ENCODE measurements around the gene SLC18A2. TPM values are rescaled to one million over a fixed set of nuclear protein-coding genes. Genes with fewer than 3 reads are reported as not detected.

Gene SLC18A2
- total and polyA plus RNA-seq, 2 of the 8 experiments (the other 6 are each of a cell fraction or from before 2014, with no cell fraction given): 6.5 to 7.0 TPM

DNA sequence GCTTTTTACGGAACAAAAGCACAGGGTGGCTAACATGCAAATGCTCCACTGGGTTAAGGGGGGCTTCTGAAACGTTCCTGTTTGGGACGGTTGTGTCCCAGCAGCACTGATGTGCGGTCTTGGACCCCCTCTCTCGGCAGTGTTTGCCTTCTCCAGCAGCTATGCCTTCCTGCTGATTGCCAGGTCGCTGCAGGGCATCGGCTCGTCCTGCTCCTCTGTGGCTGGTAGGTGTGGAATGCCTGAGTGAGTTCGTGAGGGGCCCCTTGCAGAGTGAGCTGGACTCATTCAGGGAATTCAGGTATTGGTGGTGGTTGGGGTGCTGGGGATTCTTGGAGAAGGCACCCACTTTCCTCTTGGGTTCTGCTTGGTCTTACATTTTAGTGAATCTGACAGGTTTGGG is 13.0 kb downstream of the SLC18A2 start:
- H3K36me3 ChIP-seq (ENCODE audit: control insufficient read depth in 2 of 4, insufficient read depth in 4 of 4, low read length in 3 of 4): no peaks in the 10 kb centered on the region
- H3K4me1 ChIP-seq (replicated peaks in 1 of 4; ENCODE audit: control insufficient read depth in 3 of 4, insufficient read depth in 4 of 4, low read length in 3 of 4): peaks cover 0 to 10% (median 1%) of the 10 kb centered on the region in 4 experiments; a peak in 4 of 7 replicates
- H3K27ac ChIP-seq (ENCODE audit: low read depth, low read length): no peak overlapping the region
- H3K23ac ChIP-seq (ENCODE audit: insufficient read length): no peak overlapping the region
- no peaks in the 10 kb centered on the region for H4K20me1 ChIP-seq (replicated peaks in 1 of 2; ENCODE audit: control insufficient read depth in 1 of 2, insufficient read depth in 2 of 2, low read length in 2 of 2)
- POLR2A ChIA-PET (ENCODE audit: partially characterized antibody): no interaction called here
- no peak overlapping the region for H4K91ac ChIP-seq (replicated peaks; ENCODE audit: insufficient read length, low read length)
- no peak overlapping the region for H2AFZ ChIP-seq (ENCODE audit: low read length)
- H2BK20ac ChIP-seq (ENCODE audit: low read length): no peak overlapping the region
- H3K27me3 ChIP-seq (replicated peaks in 1 of 4; ENCODE audit: control insufficient read depth in 3 of 4, extremely low read depth in 1 of 4, insufficient read depth in 3 of 4, low read length in 3 of 4): no peaks in the 10 kb centered on the region
- H2BK12ac ChIP-seq (ENCODE audit: low read depth, low read length): no peak overlapping the region
- no peak overlapping the region for H3K4ac ChIP-seq (replicated peaks; ENCODE audit: insufficient read length, low read depth, low read length)
- H3K4me3 ChIP-seq (ENCODE audit: extremely low read depth in 1 of 4, insufficient read depth in 2 of 4, low read depth in 3 of 4, low read length in 4 of 4): no peak overlapping the region
- DNase-seq (ENCODE audit: low read depth in 1 of 2, low spot score in 2 of 2) (no peak), FAIRE-seq (no peak)
- H4K5ac ChIP-seq (ENCODE audit: insufficient read length, low read depth, low read length): no peak overlapping the region
- CTCF ChIA-PET (ENCODE audit: partially characterized antibody): interaction anchor here (0.5 to 1.3 kb wide), 3 partner anchors 28 to 64 kb away, joined by 3 to 4 read pairs (median 3); no protein-coding TSS in a partner anchor
- H2BK120ac ChIP-seq (replicated peaks; ENCODE audit: low read depth, low read length): no peak overlapping the region
- H3K9ac ChIP-seq (replicated peaks in 1 of 4; ENCODE audit: extremely low read depth in 1 of 4, low read depth in 3 of 4, low read length in 3 of 4): no peak overlapping the region
- H3K14ac ChIP-seq (ENCODE audit: insufficient read length): no peak overlapping the region
- no peak overlapping the region for H3K18ac ChIP-seq (ENCODE audit: extremely low read depth, low read length)
- no peaks in the 10 kb centered on the region for H3K23me2 ChIP-seq (ENCODE audit: low read depth, low read length)
- no peak overlapping the region for H3K4me2 ChIP-seq (ENCODE audit: insufficient read depth in 1 of 2, low read depth in 2 of 2, low read length in 2 of 2)
- no peak overlapping the region for H4K8ac ChIP-seq (ENCODE audit: extremely low read depth, insufficient read depth, low read length)
- H2BK15ac ChIP-seq (ENCODE audit: low read length): no peak overlapping the region
- H3K9me3 ChIP-seq (ENCODE audit: insufficient read depth in 2 of 2, low read depth in 1 of 2, low read length in 1 of 2): no peaks in the 10 kb centered on the region
- 84% methylated on average over 9 of the region's 9 CpGs; no CpG with 5 or more reads in 1 of the 2 experiments for WGBS, 2 experiments (ENCODE audit: extremely low coverage in 1 of 2, insufficient coverage in 1 of 2, insufficient read length in 1 of 2, insufficient replicate concordance in 2 of 2, low coverage in 1 of 2, low lambda C conversion rate in 2 of 2, missing lambda C conversion rate in 1 of 2)
- no peaks in the 10 kb centered on the region for H3K79me2 ChIP-seq (ENCODE audit: control insufficient read depth in 1 of 2, insufficient read depth in 2 of 2, low read length in 2 of 2)
- no peak overlapping the region for H3K56ac ChIP-seq (replicated peaks; ENCODE audit: insufficient read length, low read depth, low read length)
- H2AK5ac ChIP-seq (ENCODE audit: low read depth, low read length): no peak overlapping the region
- H3K79me1 ChIP-seq (ENCODE audit: low read depth, low read length): no peaks in the 10 kb centered on the region
- no peak overlapping the region for H2BK5ac ChIP-seq (ENCODE audit: low read depth, low read length)
- TF ChIP-seq CHD1 (IDR thresholded peaks at IDR 0.05; ENCODE audit: low read depth, low read length): no peak
- no peak for TF ChIP-seq SIRT6 (IDR thresholded peaks at IDR 0.05; ENCODE audit: low read length)
- no peak for TF ChIP-seq RNF2 (IDR thresholded peaks at IDR 0.05; ENCODE audit: borderline replicate concordance, low read depth, low read length, missing control alignments, poor library complexity, severe bottlenecking)
- TF ChIP-seq, protein P1, sequence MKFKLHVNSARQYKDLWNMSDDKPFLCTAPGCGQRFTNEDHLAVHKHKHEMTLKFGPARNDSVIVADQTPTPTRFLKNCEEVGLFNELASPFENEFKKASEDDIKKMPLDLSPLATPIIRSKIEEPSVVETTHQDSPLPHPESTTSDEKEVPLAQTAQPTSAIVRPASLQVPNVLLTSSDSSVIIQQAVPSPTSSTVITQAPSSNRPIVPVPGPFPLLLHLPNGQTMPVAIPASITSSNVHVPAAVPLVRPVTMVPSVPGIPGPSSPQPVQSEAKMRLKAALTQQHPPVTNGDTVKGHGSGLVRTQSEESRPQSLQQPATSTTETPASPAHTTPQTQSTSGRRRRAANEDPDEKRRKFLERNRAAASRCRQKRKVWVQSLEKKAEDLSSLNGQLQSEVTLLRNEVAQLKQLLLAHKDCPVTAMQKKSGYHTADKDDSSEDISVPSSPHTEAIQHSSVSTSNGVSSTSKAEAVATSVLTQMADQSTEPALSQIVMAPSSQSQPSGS (IDR thresholded peaks at IDR 0.05; ENCODE audit: low read length): no peak
- no peak for TF ChIP-seq TAF1 (IDR thresholded peaks at IDR 0.05; ENCODE audit: low read depth, low read length)
- no peak for TF ChIP-seq HDAC2 (IDR thresholded peaks at IDR 0.05; ENCODE audit: borderline replicate concordance in 1 of 2, low read depth in 2 of 2, low read length in 2 of 2)
- no peak for TF ChIP-seq SUZ12 (IDR thresholded peaks at IDR 0.05; ENCODE audit: low read length)
- TF ChIP-seq RXRA (IDR thresholded peaks at IDR 0.05; ENCODE audit: insufficient read depth, low read depth, low read length): no peak
- no peak for TF ChIP-seq SAP30 (IDR thresholded peaks at IDR 0.05; ENCODE audit: insufficient read depth, insufficient replicate concordance, low read length)
- TF ChIP-seq, protein P2, sequence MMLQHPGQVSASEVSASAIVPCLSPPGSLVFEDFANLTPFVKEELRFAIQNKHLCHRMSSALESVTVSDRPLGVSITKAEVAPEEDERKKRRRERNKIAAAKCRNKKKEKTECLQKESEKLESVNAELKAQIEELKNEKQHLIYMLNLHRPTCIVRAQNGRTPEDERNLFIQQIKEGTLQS (IDR thresholded peaks at IDR 0.05; ENCODE audit: insufficient read depth, low read depth, low read length): no peak
- TF ChIP-seq NRF1 (IDR thresholded peaks at IDR 0.05; ENCODE audit: low read depth, low read length): no peak
